Midbrain (tissue), 1 donor: Measurements from ENCODE around the gene GBE1.
"Not testable (repeated sequence)": the region's sequence is repeated elsewhere in the genome, so short reads cannot be mapped to it uniquely, and the experiment has no call there.

Experiments used
- DNase-seq: peaks from one replicate; lab custom pipeline; 2025; lab: John Stamatoyannopoulos, UW

GBE1 gene

DNA sequence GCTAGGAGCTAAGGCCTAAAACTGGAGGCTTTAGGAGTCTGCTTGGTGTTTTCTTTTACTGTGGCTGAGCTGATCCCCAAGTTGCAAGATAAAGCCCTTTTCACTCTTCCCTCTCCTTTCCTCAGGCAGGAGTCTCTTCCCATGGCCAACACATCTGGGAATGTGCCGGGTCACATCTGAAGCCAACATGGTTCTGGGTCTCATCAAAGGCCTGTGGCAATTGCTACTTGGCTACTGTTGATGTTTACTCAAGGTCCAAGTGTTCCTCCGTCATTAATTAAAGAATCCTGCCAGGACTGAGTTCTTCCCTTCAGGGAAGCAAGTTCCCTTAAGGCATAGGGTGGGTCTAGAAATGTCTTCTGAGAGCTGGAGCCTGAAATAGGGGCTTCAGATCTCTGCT, 230.2 kb downstream of the GBE1 start:
- no peak for DNase-seq

DNA sequence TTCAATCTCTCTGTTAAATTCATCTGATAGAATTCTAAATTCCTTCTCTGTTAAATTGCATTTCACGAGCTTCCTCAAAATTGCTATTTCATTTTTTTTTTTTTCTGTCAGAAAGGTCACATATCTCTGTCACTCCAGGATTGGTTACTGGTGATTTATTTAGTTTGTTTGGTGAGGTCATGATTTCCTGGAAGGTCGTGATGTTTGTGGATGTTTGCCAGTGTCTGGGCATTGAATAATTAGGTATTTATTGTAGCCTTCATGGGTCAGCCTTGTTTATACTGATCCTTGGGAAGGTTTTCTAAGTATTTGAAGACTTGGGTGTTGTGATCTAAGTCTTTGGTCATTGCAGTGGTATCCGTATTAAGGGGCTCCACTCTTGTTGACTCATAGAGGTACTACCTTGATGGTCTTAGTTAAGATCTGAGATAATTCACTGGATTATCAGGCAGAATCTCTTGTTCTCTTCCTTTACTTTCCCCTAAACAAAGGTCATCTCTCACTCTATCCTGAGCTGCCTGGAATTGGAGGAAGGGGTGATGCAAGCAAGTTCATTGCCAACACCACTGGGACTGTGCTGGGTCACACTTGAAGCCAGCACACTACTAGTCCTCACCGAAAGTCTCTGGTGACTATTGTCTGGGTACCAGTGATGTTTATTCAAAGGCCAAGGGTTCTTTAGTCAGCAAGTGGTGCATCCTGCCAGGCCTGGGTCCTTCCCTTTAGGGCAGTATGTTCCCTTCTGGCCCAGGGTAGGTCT, 231.1 kb downstream of the GBE1 start:
- no peak for DNase-seq

DNA sequence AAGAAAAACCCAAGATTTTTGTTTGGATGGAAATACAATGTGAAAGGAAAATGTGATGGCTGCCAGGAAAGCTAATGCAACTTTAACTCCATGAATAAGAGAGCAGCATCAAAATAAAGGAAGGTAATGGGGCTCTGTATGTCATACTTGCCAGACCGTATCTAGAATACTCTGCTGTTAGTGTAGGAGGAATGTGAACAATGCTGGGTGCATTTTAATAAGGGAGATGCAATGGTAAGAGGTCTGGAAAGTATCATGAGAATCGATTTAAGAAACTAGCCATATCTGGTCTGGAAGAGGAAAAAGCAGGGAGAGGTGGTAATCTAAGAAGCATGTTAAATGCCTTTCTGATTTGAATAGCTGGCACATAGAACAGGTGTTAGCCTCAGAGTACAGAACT, 239.6 kb downstream of the GBE1 start:
- DNase-seq: no peak

DNA sequence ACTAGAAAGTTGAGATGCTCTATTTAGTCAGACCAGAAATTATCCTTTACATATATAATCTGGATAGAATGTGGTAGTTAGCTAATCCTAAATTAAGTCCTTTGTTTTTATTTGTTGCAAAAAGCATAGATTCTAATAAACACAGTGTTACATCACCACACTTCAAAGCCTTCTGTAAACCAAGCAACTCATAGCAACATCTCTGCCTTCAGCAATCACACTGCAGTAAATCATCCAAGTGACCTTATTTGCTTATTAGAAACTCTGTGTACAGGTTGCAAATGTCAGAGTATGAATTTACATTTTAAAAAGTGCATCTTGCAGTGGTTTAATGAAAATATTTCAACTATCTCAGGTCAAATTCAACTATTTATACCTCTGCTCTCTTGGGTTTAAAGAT, 242.5 kb downstream of the GBE1 start:
- no peak for DNase-seq

DNA sequence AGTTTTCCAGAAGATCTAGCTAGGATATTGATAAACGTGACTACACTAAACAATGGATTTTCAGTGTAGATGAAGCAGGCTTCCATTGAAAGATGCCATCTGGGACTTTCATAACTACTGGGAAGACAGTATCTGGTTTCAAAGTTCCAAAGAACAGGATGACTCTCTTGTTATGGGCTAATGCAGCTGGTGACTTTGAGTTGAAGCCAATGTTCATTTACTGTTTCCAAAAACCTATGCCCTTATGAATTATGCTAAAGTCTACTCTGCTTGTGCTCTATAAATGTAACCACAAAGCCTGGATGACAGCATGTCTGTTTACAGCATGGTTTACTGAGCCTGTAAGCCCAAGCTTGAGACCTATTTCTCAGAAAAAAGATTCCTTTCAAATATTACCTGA, 245.4 kb downstream of the GBE1 start:
- DNase-seq: no peak

DNA sequence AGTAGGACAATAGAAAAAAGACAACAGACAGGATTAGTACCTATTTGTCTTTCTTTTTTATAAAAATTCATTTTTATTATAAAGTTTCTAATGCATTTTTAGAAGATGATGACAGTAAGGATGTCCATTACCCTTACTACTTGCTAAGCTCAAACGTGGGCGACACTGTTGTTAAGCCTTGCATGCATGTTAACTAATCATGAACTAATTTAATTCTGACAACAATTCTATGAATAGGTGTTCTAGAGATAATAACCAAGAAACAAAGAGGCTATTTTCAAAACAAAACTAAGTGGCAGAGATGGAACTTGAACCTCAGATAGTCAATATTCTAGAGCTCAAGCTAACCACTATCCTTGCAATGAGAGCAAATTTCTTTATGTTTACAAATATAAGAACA, 247.9 kb downstream of the GBE1 start:
- no peak for DNase-seq

DNA sequence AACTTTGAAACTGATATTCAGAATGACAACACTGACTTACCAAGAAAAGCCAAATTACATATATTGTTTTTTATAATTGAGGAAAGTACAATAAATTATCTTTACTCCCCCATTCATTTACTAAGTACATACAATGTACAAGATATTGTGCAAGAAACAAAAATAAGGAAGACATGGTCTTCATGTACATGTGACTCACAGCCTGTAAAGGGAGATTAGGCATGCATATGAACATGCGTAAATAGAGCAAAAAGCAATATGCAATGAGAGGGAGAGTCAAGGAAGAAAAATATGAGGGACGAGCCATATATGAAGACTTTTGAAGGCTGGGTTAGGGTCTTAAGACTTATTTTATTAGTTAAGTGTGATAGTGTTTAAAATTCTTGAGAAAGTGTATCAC, 258.4 kb downstream of the GBE1 start:
- no peak for DNase-seq

DNA sequence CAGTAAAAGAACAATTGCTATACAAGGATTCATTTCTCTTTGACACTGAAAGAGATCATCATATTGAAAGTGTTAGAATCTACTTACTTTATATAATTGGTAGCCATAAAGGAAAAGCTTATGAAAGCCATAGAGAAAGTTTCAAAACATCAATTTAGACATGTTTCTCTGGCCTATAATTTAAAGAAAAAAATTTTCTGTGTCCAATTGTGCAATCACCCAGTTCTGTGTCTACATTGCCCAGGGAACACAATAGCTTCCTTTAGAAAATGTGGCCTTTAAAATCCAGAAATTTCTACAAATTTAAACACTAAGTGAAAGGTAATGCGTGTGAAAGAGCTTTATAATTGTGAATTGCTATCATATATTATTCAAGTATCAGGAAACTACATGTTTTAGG, 259.2 kb downstream of the GBE1 start:
- DNase-seq: no peak

DNA sequence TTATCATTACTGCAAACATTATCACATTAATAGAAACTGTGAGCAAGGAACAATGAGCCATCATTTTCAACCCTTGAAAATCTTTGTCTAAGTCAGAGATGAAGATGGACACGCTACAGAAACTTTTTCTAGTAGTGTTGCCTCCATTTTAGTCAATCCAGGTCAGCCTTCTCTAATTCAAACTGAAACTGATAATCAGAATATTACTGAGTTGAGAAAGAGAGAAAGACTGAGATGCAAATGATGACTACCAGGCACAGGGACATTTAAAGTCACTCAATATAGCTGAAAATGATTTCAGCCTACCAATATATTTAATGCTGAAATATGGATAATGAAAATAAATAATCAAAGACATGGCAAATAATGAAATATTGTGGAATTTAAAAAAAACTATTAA, 261.4 kb downstream of the GBE1 start:
- no peak for DNase-seq

DNA sequence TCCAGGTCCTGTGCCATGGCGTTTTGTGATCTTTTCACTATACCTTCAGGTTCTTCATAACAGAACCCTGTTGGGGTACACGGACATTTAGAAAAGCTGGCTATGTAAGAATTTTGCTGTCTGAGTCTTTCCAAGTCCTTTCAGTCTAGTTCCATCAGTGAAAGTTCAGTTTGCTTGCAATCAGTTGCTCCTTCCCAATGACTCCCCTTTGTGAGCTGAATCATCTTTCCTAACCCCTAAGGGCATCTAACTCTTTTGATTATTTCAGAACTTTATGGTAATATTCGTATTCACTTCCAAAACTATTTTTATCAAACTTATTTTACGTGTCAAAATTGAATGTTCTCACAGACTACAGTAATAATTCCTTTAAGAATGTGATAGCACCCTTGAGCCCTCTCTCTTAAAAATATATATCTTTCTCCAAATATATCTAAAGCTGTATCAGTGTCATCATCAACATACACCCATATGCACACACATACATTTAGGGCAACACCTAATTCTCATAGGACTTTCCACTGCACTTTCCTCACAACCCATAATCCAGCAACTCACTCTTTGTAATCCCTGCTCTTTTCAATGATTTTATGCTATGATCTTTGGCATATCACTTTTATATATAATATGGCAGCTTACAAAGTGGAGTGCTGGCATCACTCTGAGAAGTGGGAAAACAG, 263.7 kb downstream of the GBE1 start:
- no peak for DNase-seq

DNA sequence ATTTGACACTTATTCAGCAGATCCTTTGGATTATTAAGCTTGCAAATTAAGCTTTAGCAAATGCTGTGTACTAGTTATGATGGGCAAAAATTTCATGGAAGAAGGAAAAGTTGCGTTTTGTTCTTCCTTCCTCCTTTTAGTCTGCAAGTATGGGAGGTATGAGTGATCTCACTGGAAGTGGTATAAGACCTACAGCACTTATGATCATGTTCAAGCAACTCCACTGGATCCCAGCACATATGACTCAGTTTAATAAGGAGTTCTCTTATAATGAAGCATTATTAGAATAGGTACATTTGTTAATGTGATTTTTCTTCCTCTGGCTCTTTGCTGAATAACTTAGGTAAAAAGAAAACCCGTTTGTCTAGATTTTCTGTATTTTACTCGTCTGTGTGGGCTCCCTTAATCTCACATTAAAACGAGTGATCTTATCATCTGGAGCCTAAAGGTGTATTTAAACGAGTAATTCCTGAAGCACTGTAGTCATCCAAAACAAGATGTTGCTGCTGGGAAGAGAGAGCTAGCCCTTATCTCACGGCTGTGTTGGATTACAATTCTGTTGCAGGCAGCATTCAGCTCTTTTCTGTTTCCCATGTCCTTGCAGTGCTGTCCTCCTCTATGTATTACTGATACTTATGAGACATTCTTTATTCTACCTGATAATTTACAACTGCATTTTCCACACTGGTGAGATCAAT, 264.9 kb downstream of the GBE1 start:
- DNase-seq: no peak

DNA sequence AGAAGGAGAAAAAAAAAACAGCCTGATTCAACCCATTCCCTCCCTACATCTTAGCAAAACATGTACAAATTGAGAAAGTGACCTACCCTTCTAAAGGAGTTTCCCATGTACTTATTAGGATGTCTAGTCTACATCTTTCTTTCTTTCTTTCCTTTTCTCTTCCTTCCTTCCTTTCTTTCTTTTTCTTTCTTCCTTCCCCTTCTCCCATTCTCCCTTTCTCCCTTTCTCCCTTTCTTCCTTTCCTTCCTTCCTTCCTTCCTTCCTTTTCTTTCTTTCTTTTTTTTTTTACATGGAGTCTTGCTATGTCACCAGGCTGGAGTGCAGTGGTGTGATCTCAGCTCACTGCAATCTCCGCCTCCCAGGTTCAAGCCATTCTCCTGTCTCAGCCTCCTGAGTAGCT, 269.0 kb downstream of the GBE1 start:
- DNase-seq: not testable (repeated sequence)

DNA sequence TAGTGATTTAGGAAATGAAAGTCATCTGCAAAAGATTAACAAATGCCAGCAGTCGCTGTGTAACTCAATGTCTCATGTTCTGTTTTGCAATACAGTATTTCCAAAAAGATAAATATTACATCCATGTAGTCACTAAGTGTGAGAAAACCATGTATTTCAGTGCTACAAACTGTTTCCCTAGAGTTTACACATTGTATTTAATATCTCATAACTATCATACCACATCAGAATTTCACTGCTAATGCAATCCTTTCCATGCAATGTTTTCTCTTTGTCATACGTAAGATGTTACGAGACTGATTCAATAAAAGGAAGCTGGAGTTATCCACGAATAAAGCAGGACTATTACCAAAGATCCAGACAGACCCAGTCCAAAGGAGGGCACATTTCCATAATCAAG, 269.4 kb downstream of the GBE1 start:
- no peak for DNase-seq

DNA sequence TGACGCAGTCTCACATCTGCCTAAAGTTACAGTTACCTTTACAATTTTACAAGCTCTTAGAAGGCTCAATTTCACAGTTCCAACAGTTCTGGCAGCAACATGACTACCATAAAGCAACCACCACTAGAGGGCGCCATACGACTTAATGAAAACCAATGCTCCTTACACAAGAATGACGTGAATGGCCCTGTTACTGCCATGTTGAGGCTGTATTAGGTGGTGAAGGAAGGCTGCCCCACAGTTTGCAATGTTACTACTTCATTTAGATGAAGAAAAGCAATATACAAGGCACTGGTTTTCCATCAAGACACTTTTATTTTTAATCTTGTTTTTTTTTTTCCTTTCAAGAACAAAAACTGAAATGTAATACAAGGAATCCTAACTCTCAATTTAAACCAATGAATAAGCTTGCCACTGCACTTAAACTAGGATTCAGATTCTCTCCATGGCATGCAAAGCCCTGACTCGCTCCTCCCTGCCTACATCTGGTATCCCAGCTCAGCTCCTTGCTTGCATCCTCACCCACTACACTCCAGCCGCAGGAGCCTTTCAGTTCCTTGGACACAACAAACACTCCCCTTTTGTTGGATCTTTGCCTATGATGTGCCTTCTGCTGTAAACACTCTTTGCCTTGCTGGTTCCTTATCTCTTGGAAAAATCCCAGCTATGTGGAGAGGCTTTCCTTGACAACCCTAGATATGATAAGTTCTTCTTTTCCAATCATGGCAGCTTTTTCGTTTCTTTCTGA, 270.7 kb downstream of the GBE1 start:
- DNase-seq: peak; percentile 74

DNA sequence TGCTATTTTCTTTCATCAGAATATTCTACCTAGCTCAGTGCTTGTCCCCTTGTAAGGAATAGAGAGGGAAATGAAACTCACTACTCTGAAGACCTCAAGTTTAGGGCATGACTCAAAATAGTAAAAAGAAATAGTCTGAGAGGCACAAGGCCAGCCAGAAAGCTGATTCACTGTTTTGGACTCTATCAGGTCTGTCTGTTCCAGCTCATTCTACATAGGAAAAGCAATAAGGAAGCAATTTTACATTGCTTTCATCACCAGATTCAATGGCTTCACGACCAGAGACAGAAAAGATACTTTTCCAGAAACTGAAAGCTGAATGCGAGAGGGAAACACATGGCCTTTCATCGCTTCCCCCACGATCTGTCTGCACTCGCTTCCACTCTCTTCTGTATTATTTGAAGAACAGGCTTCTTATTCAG, 276.0 kb downstream of the GBE1 start:
- no peak for DNase-seq

DNA sequence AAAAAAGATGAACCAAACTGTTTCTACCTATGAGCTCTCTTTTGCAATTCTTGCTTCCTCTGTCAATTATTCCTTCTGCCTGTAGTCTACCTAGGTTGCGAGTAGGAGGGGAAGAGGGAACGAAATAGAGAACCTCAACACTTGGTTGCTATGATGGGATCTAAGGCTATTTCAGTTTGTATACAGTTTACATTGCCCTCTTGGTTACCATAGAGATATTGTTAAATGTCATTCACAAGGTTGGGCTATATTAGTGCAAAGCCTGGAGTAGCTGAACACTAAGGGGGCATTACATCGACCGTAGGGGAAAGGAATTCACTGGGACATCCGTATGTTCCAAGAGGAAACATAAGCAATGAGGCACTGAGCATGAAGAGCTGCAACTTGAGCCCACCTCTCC, 276.9 kb downstream of the GBE1 start:
- no peak for DNase-seq

DNA sequence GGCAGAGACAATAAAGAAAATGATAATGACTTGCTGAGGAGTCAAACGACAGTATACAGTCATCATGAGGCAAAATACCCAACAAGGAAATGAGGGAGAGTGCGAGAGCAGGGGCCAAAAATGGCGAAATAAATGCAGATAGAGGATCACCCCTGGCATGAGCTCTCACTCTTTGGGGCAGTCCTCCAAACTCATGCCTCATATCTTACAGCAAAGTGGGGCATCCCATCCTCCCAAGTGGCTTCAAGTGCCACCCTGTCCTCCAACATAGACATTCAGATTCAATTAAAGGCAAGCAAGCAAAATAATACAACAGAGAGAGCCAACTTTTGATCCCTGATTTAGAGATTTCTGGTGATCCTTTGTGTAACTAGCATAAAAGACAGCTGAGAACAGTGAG, 278.4 kb downstream of the GBE1 start:
- DNase-seq: no peak

DNA sequence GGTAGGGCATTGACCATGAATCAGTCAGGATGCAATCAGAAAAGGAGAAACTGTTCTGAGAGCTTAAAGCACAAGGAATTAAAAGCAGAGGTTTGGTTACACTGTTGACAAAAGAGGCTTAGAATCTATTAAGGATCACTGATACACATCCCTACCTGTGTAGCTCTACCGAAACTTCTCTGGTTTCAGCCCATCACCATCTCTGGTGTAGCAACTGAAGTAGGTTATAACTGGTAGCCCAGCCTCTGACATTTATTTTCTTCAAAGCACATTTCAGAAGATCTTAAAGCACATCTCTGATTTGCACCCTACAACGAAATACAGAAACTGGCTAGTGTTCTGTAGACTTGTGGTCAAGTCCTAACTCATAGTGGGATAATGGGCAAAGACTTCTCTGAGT, 283.7 kb downstream of the GBE1 start:
- DNase-seq: no peak

DNA sequence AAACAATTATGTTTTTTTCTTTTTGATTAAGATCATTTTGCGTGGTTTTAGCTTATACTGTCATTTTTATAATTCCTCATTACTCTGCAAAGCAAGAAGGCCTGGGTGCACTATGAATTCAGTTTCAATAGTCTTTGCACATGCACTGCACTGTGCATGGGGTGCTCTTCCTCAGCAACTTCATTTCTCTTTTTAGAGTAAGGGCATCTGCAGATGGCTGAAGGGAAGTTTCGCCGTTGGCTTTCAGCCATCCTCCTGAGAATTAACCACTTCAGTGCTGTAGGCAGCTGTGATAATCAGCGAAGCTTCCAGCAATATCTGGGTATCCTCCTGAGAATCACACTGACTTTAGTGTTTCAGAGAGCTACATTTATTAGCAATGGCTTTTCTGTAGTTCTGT, 284.8 kb downstream of the GBE1 start:
- DNase-seq: no peak

DNA sequence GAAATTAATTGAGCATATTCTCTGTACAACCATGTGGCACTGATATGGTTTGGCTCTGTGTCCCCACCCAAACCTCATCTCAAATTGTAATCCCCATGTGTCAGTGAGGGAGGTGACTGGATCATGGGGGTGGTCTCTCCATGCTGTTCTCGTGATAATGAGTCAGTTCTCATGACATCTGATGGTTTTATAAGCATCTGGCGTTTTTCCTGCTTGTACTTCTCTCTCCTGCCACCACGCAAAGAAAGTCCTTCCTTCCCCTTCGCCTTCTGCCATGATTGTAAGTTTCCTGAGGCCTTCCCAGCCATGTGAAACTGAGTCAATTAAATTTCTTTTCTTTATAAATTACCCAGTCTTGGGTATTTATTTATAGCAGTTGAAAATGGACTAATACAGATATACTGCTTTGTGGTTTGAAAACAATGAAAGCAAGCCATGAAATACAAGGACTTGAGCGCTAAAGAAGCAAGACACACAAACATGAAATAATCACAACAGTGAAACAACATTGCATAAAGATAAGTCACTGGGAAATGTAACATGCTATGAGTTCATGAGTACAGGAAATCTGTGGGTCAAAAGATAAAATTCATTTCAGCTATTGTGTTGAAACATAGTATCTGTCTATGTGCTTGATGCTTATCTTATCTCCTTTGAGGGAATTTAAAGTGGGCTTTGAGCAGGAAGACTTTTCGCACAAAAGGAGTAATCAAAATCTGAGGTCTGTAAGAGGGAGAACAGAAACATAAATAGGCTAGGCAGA, 288.7 kb downstream of the GBE1 start:
- DNase-seq: no peak

DNA sequence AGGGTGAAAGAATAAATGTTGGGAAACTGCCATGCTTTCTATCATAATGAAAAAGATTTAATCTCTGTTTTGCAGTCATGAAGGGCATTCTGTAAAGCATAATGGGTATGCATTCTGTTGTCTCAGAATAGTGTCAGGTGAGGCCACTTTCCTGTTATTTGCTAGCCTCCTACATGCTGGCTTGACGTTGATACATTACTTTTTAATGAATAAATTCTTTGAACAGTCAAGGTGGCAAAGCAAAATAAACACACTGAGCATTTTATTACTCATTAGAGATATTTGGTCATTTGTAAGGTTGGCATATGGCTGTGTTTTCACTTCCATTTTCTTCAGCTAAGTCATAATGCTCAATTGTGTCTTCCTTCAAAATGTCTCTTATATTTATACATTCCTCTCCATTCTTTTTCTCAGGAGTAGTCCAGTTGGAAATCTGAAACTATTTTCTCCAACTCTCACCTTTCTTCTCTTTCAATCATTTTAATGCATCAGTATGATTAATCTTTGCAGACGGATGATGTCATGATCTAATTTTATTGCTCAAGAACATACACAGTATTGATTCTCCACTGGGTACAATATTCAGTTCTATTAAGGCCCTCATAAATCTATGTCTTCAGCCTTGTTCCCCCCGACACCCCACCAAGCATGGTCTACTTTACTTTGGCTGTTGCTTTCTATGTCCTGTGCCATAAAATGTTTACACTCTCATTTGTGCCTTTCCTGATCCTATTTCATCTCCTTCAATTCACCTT, 290.7 kb downstream of the GBE1 start:
- DNase-seq: no peak
